ENCODE data around the gene PTPRG.

The PTPRG gene

GRCh38 chr3:61940236-61940635, 378.9 kb downstream of the PTPRG start:
- Histone ChIP-seq H3K9me2 (replicated peaks; ENCODE audit: low read depth, low read length) (no peaks in the 10 kb centered on the region), H3K9ac (ENCODE audit: low read depth, low read length, poor library complexity, severe bottlenecking) (no peak overlapping the region), H4K20me1 (ENCODE audit: insufficient read depth, low read length, poor library complexity, severe bottlenecking) (no peaks in the 10 kb centered on the region), H2AFZ (ENCODE audit: low read length) (no peak overlapping the region), H3K79me2 (ENCODE audit: insufficient read depth, low read length) (no peaks in the 10 kb centered on the region), H3K4me1 (ENCODE audit: insufficient read depth, low read length, poor library complexity, severe bottlenecking) (peaks cover 5% of the 10 kb centered on the region), H3K4me2 (ENCODE audit: low read depth, low read length, poor library complexity, severe bottlenecking) (no peak overlapping the region), H3K9me3 (ENCODE audit: insufficient read depth, low read depth, low read length) (peaks cover 5% of the 10 kb centered on the region; the same call in 1 of the 2 replicates), H3K36me3 (ENCODE audit: insufficient read depth, low read length) (no peaks in the 10 kb centered on the region), H3K27me3 (ENCODE audit: insufficient read depth, low read length, poor library complexity, severe bottlenecking) (no peaks in the 10 kb centered on the region), H3K4me3 (ENCODE audit: low read length, poor library complexity, severe bottlenecking) (no peak overlapping the region), H3F3A (ENCODE audit: low read depth) (no peaks in the 10 kb centered on the region)
- no peak for TF ChIP-seq EZH2phosphoT487 (IDR thresholded peaks at IDR 0.05; ENCODE audit: borderline replicate concordance)
- TF ChIP-seq, protein P1, sequence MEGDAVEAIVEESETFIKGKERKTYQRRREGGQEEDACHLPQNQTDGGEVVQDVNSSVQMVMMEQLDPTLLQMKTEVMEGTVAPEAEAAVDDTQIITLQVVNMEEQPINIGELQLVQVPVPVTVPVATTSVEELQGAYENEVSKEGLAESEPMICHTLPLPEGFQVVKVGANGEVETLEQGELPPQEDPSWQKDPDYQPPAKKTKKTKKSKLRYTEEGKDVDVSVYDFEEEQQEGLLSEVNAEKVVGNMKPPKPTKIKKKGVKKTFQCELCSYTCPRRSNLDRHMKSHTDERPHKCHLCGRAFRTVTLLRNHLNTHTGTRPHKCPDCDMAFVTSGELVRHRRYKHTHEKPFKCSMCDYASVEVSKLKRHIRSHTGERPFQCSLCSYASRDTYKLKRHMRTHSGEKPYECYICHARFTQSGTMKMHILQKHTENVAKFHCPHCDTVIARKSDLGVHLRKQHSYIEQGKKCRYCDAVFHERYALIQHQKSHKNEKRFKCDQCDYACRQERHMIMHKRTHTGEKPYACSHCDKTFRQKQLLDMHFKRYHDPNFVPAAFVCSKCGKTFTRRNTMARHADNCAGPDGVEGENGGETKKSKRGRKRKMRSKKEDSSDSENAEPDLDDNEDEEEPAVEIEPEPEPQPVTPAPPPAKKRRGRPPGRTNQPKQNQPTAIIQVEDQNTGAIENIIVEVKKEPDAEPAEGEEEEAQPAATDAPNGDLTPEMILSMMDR (conservative IDR thresholded peaks at IDR 0.05; ENCODE audit: low read length) = no peak

- Histone ChIP-seq H3K4me2 (ENCODE audit: low read depth, low read length, poor library complexity, severe bottlenecking) (no peak overlapping the region), H3K4me3 (ENCODE audit: low read length, poor library complexity, severe bottlenecking) (no peak overlapping the region), H3K79me2 (ENCODE audit: insufficient read depth, low read length) (no peaks in the 10 kb centered on the region), H2AFZ (ENCODE audit: low read length) (no peak overlapping the region), H3K9me3 (ENCODE audit: insufficient read depth, low read depth, low read length) (peaks cover 5% of the 10 kb centered on the region; the same call in 1 of the 2 replicates), H4K20me1 (ENCODE audit: insufficient read depth, low read length, poor library complexity, severe bottlenecking) (no peaks in the 10 kb centered on the region), H3K36me3 (ENCODE audit: insufficient read depth, low read length) (no peaks in the 10 kb centered on the region), H3K27me3 (ENCODE audit: insufficient read depth, low read length, poor library complexity, severe bottlenecking) (no peaks in the 10 kb centered on the region), H3K9me2 (replicated peaks; ENCODE audit: low read depth, low read length) (no peaks in the 10 kb centered on the region), H3K4me1 (ENCODE audit: insufficient read depth, low read length, poor library complexity, severe bottlenecking) (peaks cover 7% of the 10 kb centered on the region), H3K9ac (ENCODE audit: low read depth, low read length, poor library complexity, severe bottlenecking) (no peak overlapping the region), H3F3A (ENCODE audit: low read depth) (no peaks in the 10 kb centered on the region)
- TF ChIP-seq, protein P1 (conservative IDR thresholded peaks at IDR 0.05; ENCODE audit: low read length) = no peak
- no peak for TF ChIP-seq EZH2phosphoT487 (IDR thresholded peaks at IDR 0.05; ENCODE audit: borderline replicate concordance)
These were observed 382.6 kb downstream of the PTPRG start for GRCh38 chr3:61943975-61944374.

GRCh38 chr3:61944726-61945125, 383.4 kb downstream of the PTPRG start:
- Histone ChIP-seq H3F3A (ENCODE audit: low read depth) (no peaks in the 10 kb centered on the region), H3K4me2 (ENCODE audit: low read depth, low read length, poor library complexity, severe bottlenecking) (no peak overlapping the region), H2AFZ (ENCODE audit: low read length) (no peak overlapping the region), H3K4me1 (ENCODE audit: insufficient read depth, low read length, poor library complexity, severe bottlenecking) (peaks cover 7% of the 10 kb centered on the region), H3K79me2 (ENCODE audit: insufficient read depth, low read length) (no peaks in the 10 kb centered on the region), H3K27me3 (ENCODE audit: insufficient read depth, low read length, poor library complexity, severe bottlenecking) (no peaks in the 10 kb centered on the region), H3K4me3 (ENCODE audit: low read length, poor library complexity, severe bottlenecking) (no peak overlapping the region), H4K20me1 (ENCODE audit: insufficient read depth, low read length, poor library complexity, severe bottlenecking) (no peaks in the 10 kb centered on the region), H3K9me3 (ENCODE audit: insufficient read depth, low read depth, low read length) (peaks cover 5% of the 10 kb centered on the region; the same call in 1 of the 2 replicates), H3K9ac (ENCODE audit: low read depth, low read length, poor library complexity, severe bottlenecking) (no peak overlapping the region), H3K9me2 (replicated peaks; ENCODE audit: low read depth, low read length) (no peaks in the 10 kb centered on the region), H3K36me3 (ENCODE audit: insufficient read depth, low read length) (no peaks in the 10 kb centered on the region)
- TF ChIP-seq EZH2phosphoT487 (IDR thresholded peaks at IDR 0.05; ENCODE audit: borderline replicate concordance) = no peak
- TF ChIP-seq, protein P1 (conservative IDR thresholded peaks at IDR 0.05; ENCODE audit: low read length) = no peak

Measured in Loucy (cell line).